PFSK-1 (cell line): ENCODE data around the gene TULP3.
A peak's percentile ranks its signal among the peaks of the same experiment; 100 is the strongest.

Source experiments
- FOXP2 ChIP-seq: optimal IDR thresholded peaks from 2 replicates; pipeline ENCODE3; 2011; ENCODE audit warnings: borderline replicate concordance, control low read depth, inconsistent platforms; ENCODE audit not compliant: insufficient read depth; ENCODE audit errors: extremely low read length, extremely low read depth
- POLR2AphosphoS5 ChIP-seq: IDR thresholded peaks from 2 replicates; pipeline ENCODE4 v1.6.1; 2012; ENCODE audit warnings: low read depth, mild to moderate bottlenecking, control low read depth, low read length, moderate library complexity
- REST ChIP-seq, 2 experiments: IDR thresholded peaks; 2 replicates each; pipeline versions ENCODE4 v1.6.1 to v1.8.0; 2011 to 2012; ENCODE audit warnings: low read depth in 2 of 2, low read length in 2 of 2, control low read depth in 1 of 2, inconsistent platforms in 1 of 2, mild to moderate bottlenecking in 1 of 2, moderate library complexity in 1 of 2; ENCODE audit not compliant: insufficient read depth in 1 of 2
- SIN3A ChIP-seq: IDR thresholded peaks from 2 replicates; pipeline ENCODE4 v1.6.1; 2012; ENCODE audit warnings: mild to moderate bottlenecking, low read length, moderate library complexity, borderline replicate concordance; ENCODE audit not compliant: insufficient read depth
- TAF1 ChIP-seq: IDR thresholded peaks from 2 replicates; pipeline ENCODE4 v1.6.1; 2012; ENCODE audit warnings: low read length, control low read depth, borderline replicate concordance; ENCODE audit not compliant: insufficient read depth

The TULP3 gene

GRCh38 chr12:2944401-2945047, 53.8 kb downstream of the TULP3 start:
- TF ChIP-seq REST (IDR thresholded peaks at IDR 0.05; ENCODE audit: insufficient read depth in 1 of 2, low read depth in 2 of 2, low read length in 2 of 2), result no peak
- no peak for TF ChIP-seq SIN3A
- no peak for TF ChIP-seq FOXP2
- TF ChIP-seq POLR2AphosphoS5, result no peak
- TF ChIP-seq TAF1, result no peak

- TF ChIP-seq SIN3A (no peak), TAF1 (no peak), REST (IDR thresholded peaks at IDR 0.05; ENCODE audit: insufficient read depth in 1 of 2, low read depth in 2 of 2, low read length in 2 of 2) (no peak), FOXP2 (no peak), POLR2AphosphoS5 (no peak)
These were observed 58.7 kb downstream of the TULP3 start for GRCh38 chr12:2949411-2949810.

- TF ChIP-seq SIN3A (no peak), TAF1 (no peak)
These were observed 65.2 kb downstream of the TULP3 start for GRCh38 chr12:2955888-2956287.

- TF ChIP-seq SIN3A (no peak), TAF1 (no peak), POLR2AphosphoS5 (no peak), FOXP2 (no peak), REST (IDR thresholded peaks at IDR 0.05; ENCODE audit: insufficient read depth in 1 of 2, low read depth in 2 of 2, low read length in 2 of 2) (no peak)
These were observed 67.2 kb downstream of the TULP3 start for GRCh38 chr12:2957816-2958431.

GRCh38 chr12:2958432-2959191, 67.9 kb downstream of the TULP3 start:
- peak; percentile 18; the same call in 1 of the 2 replicates for TF ChIP-seq SIN3A
- no peak; the same call in none of the 2 replicates for TF ChIP-seq POLR2AphosphoS5

- TF ChIP-seq TAF1, result no peak
- TF ChIP-seq REST (IDR thresholded peaks at IDR 0.05; ENCODE audit: insufficient read depth in 1 of 2, low read depth in 2 of 2, low read length in 2 of 2), result no peak
- TF ChIP-seq FOXP2, result peak; percentile 50
- no peak for TF ChIP-seq SIN3A
- no peak; the same call in 1 of the 2 replicates for TF ChIP-seq POLR2AphosphoS5
These were observed 68.5 kb downstream of the TULP3 start, which contains the start of gene TEAD4 for GRCh38 chr12:2959192-2959504. TSS of gene TEAD4 (plus strand) at chr12:2959397.
